H1 (cell line): ENCODE measurements around the gene HSH2D. TPM values are rescaled to one million over a fixed set of nuclear protein-coding genes. Genes with fewer than 3 reads are reported as not detected.

Experiments
- CTCF ChIA-PET: fragments of 300-600 bp; sonication (Branson Sonifier 250); formaldehyde crosslinking; loops from one replicate; lab custom pipeline; 2021; ENCODE audit not compliant: partially characterized antibody; lab: Charles Lee
- POLR2A ChIA-PET: fragments of 300-600 bp; sonication (Branson Sonifier 250); formaldehyde crosslinking; loops from one replicate; lab custom pipeline; 2021; ENCODE audit warnings: inconsistent platforms; ENCODE audit not compliant: partially characterized antibody; lab: Charles Lee
- DNase-seq, 2 experiments: peaks; one replicate each; pipeline versions ENCODE4 v3.0.0 to v3.0.0-alpha.2; 2010 to 2022; ENCODE audit warnings: low spot score in 2 of 2, low read depth in 1 of 2, mixed read lengths in 1 of 2
- FAIRE-seq: peaks from 2 replicates; lab custom pipeline; 2011; peaks lifted over from hg19 to GRCh38; lab: Jason Lieb, UNC
- H2AFZ ChIP-seq: 2 replicates; pipeline ENCODE4 v1.8.1; 2012; ENCODE audit warnings: low read length, inconsistent platforms
- H2AK5ac ChIP-seq: 2 replicates; pipeline ENCODE4 v1.6.1; 2013; ENCODE audit warnings: low read depth, low read length
- H2BK120ac ChIP-seq: replicated peaks from 2 replicates; pipeline ENCODE3; 2013; ENCODE audit warnings: low read depth, low read length, inconsistent platforms
- H2BK12ac ChIP-seq: 2 replicates; pipeline ENCODE4 v1.6.1; 2013; ENCODE audit warnings: low read depth, low read length
- H2BK15ac ChIP-seq: 2 replicates; pipeline ENCODE4 v1.6.1; 2013; ENCODE audit warnings: low read length
- H2BK20ac ChIP-seq: 2 replicates; pipeline ENCODE4 v1.6.1; 2013; ENCODE audit warnings: low read length
- H2BK5ac ChIP-seq: 2 replicates; pipeline ENCODE4 v1.6.1; 2013; ENCODE audit warnings: low read depth, low read length
- H3K14ac ChIP-seq: 2 replicates; pipeline ENCODE4 v1.6.1; 2013; ENCODE audit warnings: inconsistent platforms; ENCODE audit not compliant: insufficient read length
- H3K18ac ChIP-seq: 2 replicates; pipeline ENCODE4 v1.6.1; 2013; ENCODE audit warnings: low read length; ENCODE audit errors: extremely low read depth
- H3K23ac ChIP-seq: 2 replicates; pipeline ENCODE4 v1.6.1; 2013; ENCODE audit warnings: inconsistent platforms; ENCODE audit not compliant: insufficient read length
- H3K23me2 ChIP-seq: 2 replicates; pipeline ENCODE4 v1.6.1; 2013; ENCODE audit warnings: low read depth, low read length
- H3K27ac ChIP-seq: 2 replicates; pipeline ENCODE4 v1.6.1; 2011; ENCODE audit warnings: low read depth, low read length, inconsistent platforms
- H3K27me3 ChIP-seq, 4 experiments: replicated peaks in 1 of 4; 1 replicate in 1 of 4; 2 replicates in 3 of 4; pipeline versions ENCODE4 v1.6.1 to v1.8.1; 2011 to 2013; ENCODE audit warnings: low read length in 3 of 4, mild to moderate bottlenecking in 3 of 4, inconsistent platforms in 2 of 4, mixed read lengths in 2 of 4, moderate library complexity in 1 of 4; ENCODE audit not compliant: control insufficient read depth in 3 of 4, insufficient read depth in 3 of 4; ENCODE audit errors: extremely low read depth in 1 of 4
- H3K36me3 ChIP-seq, 4 experiments: 2 replicates each; pipeline versions ENCODE4 v1.6.1 to v1.8.1; 2011 to 2013; ENCODE audit warnings: mild to moderate bottlenecking in 4 of 4, low read length in 3 of 4, moderate library complexity in 2 of 4, control low read depth in 1 of 4, inconsistent platforms in 1 of 4; ENCODE audit not compliant: insufficient read depth in 4 of 4, control insufficient read depth in 2 of 4
- H3K4ac ChIP-seq: replicated peaks from 2 replicates; pipeline ENCODE3; 2013; ENCODE audit warnings: low read length, low read depth, mixed read lengths, inconsistent platforms; ENCODE audit not compliant: insufficient read length
- H3K4me1 ChIP-seq, 4 experiments: replicated peaks in 1 of 4; 1 replicate in 1 of 4; 2 replicates in 3 of 4; pipeline versions ENCODE4 v1.6.1 to v1.8.1; 2011 to 2013; ENCODE audit warnings: low read length in 3 of 4, inconsistent platforms in 2 of 4, mixed read lengths in 1 of 4; ENCODE audit not compliant: insufficient read depth in 4 of 4, control insufficient read depth in 3 of 4
- H3K4me2 ChIP-seq, 2 experiments: 2 replicates each; pipeline versions ENCODE4 v1.6.1 to v1.8.1; 2011 to 2013; ENCODE audit warnings: low read depth in 2 of 2, low read length in 2 of 2, control low read depth in 1 of 2, inconsistent platforms in 1 of 2, mild to moderate bottlenecking in 1 of 2; ENCODE audit not compliant: insufficient read depth in 1 of 2
- H3K4me3 ChIP-seq, 4 experiments: fragments of 200-600, 300-600 bp in 1 of 4; sonication (generic), shearing (Covaris generic), sonication (Bioruptor Twin) in 1 of 4; 2 replicates each; pipeline versions ENCODE4 v1.5.1 to v1.8.1; 2011 to 2016; ENCODE audit warnings: low read length in 4 of 4, low read depth in 3 of 4, control low read depth in 2 of 4, inconsistent platforms in 2 of 4, mild to moderate bottlenecking in 2 of 4, mixed read lengths in 1 of 4, moderate library complexity in 1 of 4; ENCODE audit not compliant: insufficient read depth in 2 of 4; ENCODE audit errors: extremely low read depth in 1 of 4
- H3K56ac ChIP-seq: replicated peaks from 2 replicates; pipeline ENCODE3; 2013; ENCODE audit warnings: low read depth, mild to moderate bottlenecking, mixed read lengths, low read length, inconsistent platforms; ENCODE audit not compliant: insufficient read length
- H3K79me1 ChIP-seq: 2 replicates; pipeline ENCODE4 v1.6.1; 2013; ENCODE audit warnings: low read depth, low read length, control low read depth
- H3K79me2 ChIP-seq, 2 experiments: 2 replicates each; pipeline versions ENCODE4 v1.6.1 to v1.8.1; 2012 to 2013; ENCODE audit warnings: low read length in 2 of 2, mild to moderate bottlenecking in 2 of 2, inconsistent platforms in 1 of 2; ENCODE audit not compliant: insufficient read depth in 2 of 2, control insufficient read depth in 1 of 2
- H3K9ac ChIP-seq, 4 experiments: replicated peaks in 1 of 4; 1 replicate in 1 of 4; 2 replicates in 3 of 4; pipeline versions ENCODE4 v1.6.1 to v1.8.1; 2011 to 2013; ENCODE audit warnings: low read depth in 3 of 4, low read length in 3 of 4, control low read depth in 2 of 4, mild to moderate bottlenecking in 2 of 4, moderate library complexity in 2 of 4, inconsistent platforms in 1 of 4; ENCODE audit errors: extremely low read depth in 1 of 4
- H3K9me3 ChIP-seq, 2 experiments: 2 replicates each; pipeline versions ENCODE4 v1.6.1 to v1.8.1; 2012 to 2013; ENCODE audit warnings: mild to moderate bottlenecking in 2 of 2, moderate library complexity in 2 of 2, control low read depth in 1 of 2, inconsistent platforms in 1 of 2, low read depth in 1 of 2, low read length in 1 of 2, mixed read lengths in 1 of 2; ENCODE audit not compliant: insufficient read depth in 2 of 2
- H4K20me1 ChIP-seq, 2 experiments: replicated peaks in 1 of 2; 2 replicates each; pipeline versions ENCODE3 to v1.8.1; 2011 to 2013; ENCODE audit warnings: inconsistent platforms in 2 of 2, low read length in 2 of 2, mild to moderate bottlenecking in 1 of 2; ENCODE audit not compliant: insufficient read depth in 2 of 2, control insufficient read depth in 1 of 2
- H4K5ac ChIP-seq: 2 replicates; pipeline ENCODE4 v1.6.1; 2013; ENCODE audit warnings: low read length, low read depth, mixed read lengths, inconsistent platforms; ENCODE audit not compliant: insufficient read length
- H4K8ac ChIP-seq: 2 replicates; pipeline ENCODE4 v1.8.0; 2013; ENCODE audit warnings: mild to moderate bottlenecking, moderate library complexity, low read length, inconsistent platforms; ENCODE audit not compliant: insufficient read depth; ENCODE audit errors: extremely low read depth
- H4K91ac ChIP-seq: replicated peaks from 2 replicates; pipeline ENCODE3; 2013; ENCODE audit warnings: low read length, mixed read lengths, inconsistent platforms; ENCODE audit not compliant: insufficient read length
- BCL11A ChIP-seq, 2 experiments: IDR thresholded peaks; one replicate each; pipeline ENCODE4 v1.6.1; 2011; ENCODE audit warnings: low read depth in 2 of 2, low read length in 2 of 2, mild to moderate bottlenecking in 2 of 2
- BRCA1 ChIP-seq: IDR thresholded peaks from 2 replicates; pipeline ENCODE4 v1.6.1; 2012; ENCODE audit warnings: low read depth, low read length, improper control_type of control experiment
- CBX8 ChIP-seq: fragments of 300-800, 300-1000 bp; sonication (generic); IDR thresholded peaks from 2 replicates; pipeline ENCODE4 v1.7.1; 2016; ENCODE audit warnings: low read depth, low read length, borderline replicate concordance
- E2F6 ChIP-seq: IDR thresholded peaks from 2 replicates; pipeline ENCODE4 v1.6.1; 2012; ENCODE audit warnings: inconsistent platforms
- EGR1 ChIP-seq: IDR thresholded peaks from 2 replicates; pipeline ENCODE4 v1.6.1; 2011; ENCODE audit warnings: low read depth, low read length, borderline replicate concordance
- JUND ChIP-seq: IDR thresholded peaks from 2 replicates; pipeline ENCODE4 v1.6.1; 2011; ENCODE audit warnings: mild to moderate bottlenecking, improper control_type of control experiment, low read length
- KDM1A ChIP-seq: fragments of 200-600, 300-600 bp; sonication (generic); IDR thresholded peaks from 2 replicates; pipeline ENCODE4 v1.7.1; 2016; ENCODE audit warnings: mild to moderate bottlenecking, low read length, borderline replicate concordance
- POLR2AphosphoS5 ChIP-seq: IDR thresholded peaks from 2 replicates; pipeline ENCODE4 v1.6.1; 2011; ENCODE audit warnings: low read depth, low read length
- POU5F1 ChIP-seq: IDR thresholded peaks from 2 replicates; pipeline ENCODE4 v1.6.1; 2011; ENCODE audit warnings: low read depth, mild to moderate bottlenecking, low read length, moderate library complexity
- SAP30 ChIP-seq: fragments of 300-600 bp; sonication (generic); IDR thresholded peaks from 2 replicates; pipeline ENCODE4 v1.7.1; 2012; ENCODE audit warnings: low read length, moderate library complexity, mild to moderate bottlenecking, inconsistent platforms; ENCODE audit not compliant: insufficient read depth, insufficient replicate concordance
- SP2 ChIP-seq: IDR thresholded peaks from 2 replicates; pipeline ENCODE4 v1.6.1; 2012; ENCODE audit warnings: mild to moderate bottlenecking, low read length, inconsistent platforms
- TBP ChIP-seq: IDR thresholded peaks from 2 replicates; pipeline ENCODE4 v1.6.1; 2011; ENCODE audit warnings: low read depth, low read length, improper control_type of control experiment
- TCF12 ChIP-seq: IDR thresholded peaks from 2 replicates; pipeline ENCODE4 v1.6.1; 2011; ENCODE audit warnings: low read depth, mild to moderate bottlenecking, low read length
- WGBS, 2 experiments: shearing (Covaris generic) in 1 of 2; methylation state at CpG; one replicate each; pipeline versions ENCODE4 v1.1.6 to v1.1.7; 2013 to 2015; ENCODE audit warnings: low lambda C conversion rate in 2 of 2, mixed read lengths in 2 of 2, inconsistent platforms in 1 of 2, low coverage in 1 of 2, missing lambda C conversion rate in 1 of 2; ENCODE audit not compliant: insufficient replicate concordance in 2 of 2, insufficient coverage in 1 of 2, insufficient read length in 1 of 2; ENCODE audit errors: extremely low coverage in 1 of 2, missing lambda C conversion rate in 1 of 2; 5-methylcytosine and 5-hydroxymethylcytosine counted together
- polyA plus RNA-seq, 7 experiments: library from polyadenylated mRNA; depleted of rRNA in 3 of 7; stranded (reverse) in 5 of 7; unstranded in 2 of 7; fragments of >200 nt in 5 of 7; fragments of 200-250 nt in 2 of 7; gene quantifications; 1 replicate in 5 of 7; 2 replicates in 1 of 7; 4 replicates in 1 of 7; pipeline versions ENCODE4 v1.2.1 to v1.2.3, GENCODE V29; 2011 to 2013; ENCODE audit warnings: missing spikeins in 2 of 7, mixed read lengths in 2 of 7
- total RNA-seq: library from RNA; stranded (reverse); fragmentation: NEBNext Ultra II Directional; extraction: Animal tissue kit (Norgen Biotek cat#: 25700); gene quantifications from 2 replicates; pipeline ENCODE4 v1.2.1, GENCODE V29; 2021

HSH2D gene
- total and polyA plus RNA-seq, 2 of the 8 experiments (the other 6 are each of a cell fraction or from before 2014, with no cell fraction given) = 0.67 to 1.6 TPM

- H3K18ac ChIP-seq = no peak overlapping the region
- no peaks in the 10 kb centered on the region for H3K4me1 ChIP-seq
- 90% methylated on average over 5 of the region's 6 CpGs; no CpG with 5 or more reads in 1 of the 2 experiments for WGBS, 2 experiments
- no peak overlapping the region for H3K4me3 ChIP-seq
- no peak overlapping the region for H3K4ac ChIP-seq
- H3K79me2 ChIP-seq = no peaks in the 10 kb centered on the region
- H4K91ac ChIP-seq = no peak overlapping the region
- POLR2A ChIA-PET = interaction anchor here (1.4 kb wide), 2 partner anchors 22 to 32 kb away, joined by 3 read pairs; no protein-coding TSS in a partner anchor
- H2BK12ac ChIP-seq = no peak overlapping the region
- no peaks in the 10 kb centered on the region for H3K9me3 ChIP-seq
- no peak overlapping the region for H2BK20ac ChIP-seq
- no peak overlapping the region for H3K23ac ChIP-seq
- FAIRE-seq = no peak
- no peaks in the 10 kb centered on the region for H3K27me3 ChIP-seq
- H2BK5ac ChIP-seq = no peak overlapping the region
- H2BK15ac ChIP-seq = no peak overlapping the region
- H2AFZ ChIP-seq = no peak overlapping the region
- no peak overlapping the region for H3K56ac ChIP-seq
- H4K5ac ChIP-seq = no peak overlapping the region
- TF ChIP-seq E2F6 (no peak), KDM1A (no peak), SP2 (no peak), BCL11A (IDR thresholded peaks at IDR 0.05; ENCODE audit: low read depth in 2 of 2, low read length in 2 of 2) (no peak), POLR2AphosphoS5 (no peak), SAP30 (no peak), POU5F1 (no peak), JUND (no peak), EGR1 (no peak), CBX8 (no peak), TCF12 (no peak), BRCA1 (no peak), TBP (no peak)
- H3K23me2 ChIP-seq = no peaks in the 10 kb centered on the region
- H2BK120ac ChIP-seq = no peak overlapping the region
- no peak overlapping the region for H3K27ac ChIP-seq
- H3K9ac ChIP-seq = no peak overlapping the region
- H2AK5ac ChIP-seq = no peak overlapping the region
- CTCF ChIA-PET = interaction anchor here (0.6 to 1.5 kb wide), 4 partner anchors 12 to 1369 kb away, joined by 3 to 7 read pairs (median 4); partner anchors contain the start of gene FAM32A
- DNase-seq = no peak
- no peaks in the 10 kb centered on the region for H4K20me1 ChIP-seq
- no peak overlapping the region for H4K8ac ChIP-seq
- no peak overlapping the region for H3K4me2 ChIP-seq
- no peaks in the 10 kb centered on the region for H3K36me3 ChIP-seq
- H3K79me1 ChIP-seq = no peaks in the 10 kb centered on the region
- H3K14ac ChIP-seq = no peak overlapping the region
Measured at GRCh38 chr19:16156904-16157303, 13.4 kb downstream of the HSH2D start.
